PFSK-1 (cell line): ENCODE measurements around the gene CD99.

ENCODE experiments used
- POLR2AphosphoS5 ChIP-seq: IDR thresholded peaks from 2 replicates; pipeline ENCODE4 v1.6.1; 2012; ENCODE audit warnings: low read depth, mild to moderate bottlenecking, control low read depth, low read length, moderate library complexity
- REST ChIP-seq, 2 experiments: IDR thresholded peaks; 2 replicates each; pipeline versions ENCODE4 v1.6.1 to v1.8.0; 2011 to 2012; ENCODE audit warnings: low read depth in 2 of 2, low read length in 2 of 2, control low read depth in 1 of 2, inconsistent platforms in 1 of 2, mild to moderate bottlenecking in 1 of 2, moderate library complexity in 1 of 2; ENCODE audit not compliant: insufficient read depth in 1 of 2
- SIN3A ChIP-seq: IDR thresholded peaks from 2 replicates; pipeline ENCODE4 v1.6.1; 2012; ENCODE audit warnings: mild to moderate bottlenecking, low read length, moderate library complexity, borderline replicate concordance; ENCODE audit not compliant: insufficient read depth
- TAF1 ChIP-seq: IDR thresholded peaks from 2 replicates; pipeline ENCODE4 v1.6.1; 2012; ENCODE audit warnings: low read length, control low read depth, borderline replicate concordance; ENCODE audit not compliant: insufficient read depth

DNA sequence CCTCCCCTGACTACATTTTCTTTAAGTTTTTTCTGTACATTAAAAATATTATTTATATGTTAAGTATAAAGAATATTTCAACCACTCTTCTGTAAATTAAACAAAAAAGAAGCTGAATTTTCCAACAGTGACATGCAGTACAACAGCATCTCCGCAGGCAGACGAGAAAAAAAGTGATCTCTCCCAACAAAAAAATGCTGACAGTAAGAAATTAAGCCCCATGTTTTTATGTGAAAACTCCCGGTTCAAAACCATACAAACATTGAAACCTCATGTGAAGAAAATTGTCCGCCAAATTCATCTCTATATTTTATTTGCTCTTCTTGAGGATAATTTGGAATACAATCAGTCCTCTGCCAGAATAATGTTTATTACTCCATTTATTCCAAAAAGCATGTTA, 20.1 kb upstream of the CD99 start:
- TF ChIP-seq TAF1 (no peak), REST (IDR thresholded peaks at IDR 0.05; ENCODE audit: insufficient read depth in 1 of 2, low read depth in 2 of 2, low read length in 2 of 2) (no peak), SIN3A (no peak), POLR2AphosphoS5 (no peak)
